ENCODE measurements around the gene EIF3I. TPM values are rescaled to one million over a fixed set of nuclear protein-coding genes. Genes with fewer than 3 reads are reported as not detected.
A peak's percentile ranks its signal among the peaks of the same experiment; 100 is the strongest.

EIF3I gene
- total and polyA plus RNA-seq, 10 of the 15 experiments (the other 5 are each of a cell fraction or from before 2014, with no cell fraction given), result 208 to 606 (median 352) TPM

- DNase-seq (ENCODE audit: low read depth, low spot score), result no peak
- Histone ChIP-seq H4K20me1 (ENCODE audit: control insufficient read depth, insufficient read depth) (no peaks in the 10 kb centered on the region), H3K4me3 (no peak overlapping the region), H3K4me1 (ENCODE audit: control insufficient read depth, insufficient read depth, low read length) (no peaks in the 10 kb centered on the region), H3K9ac (ENCODE audit: control insufficient read depth, insufficient read depth, low read length) (no peak overlapping the region), H3K27ac (ENCODE audit: control insufficient read depth, insufficient read depth) (no peak overlapping the region), H2AFZ (ENCODE audit: control insufficient read depth, low read depth, low read length) (no peak overlapping the region), H3K9me3 (replicated peaks; ENCODE audit: control insufficient read depth, insufficient read depth, low read length) (no peaks in the 10 kb centered on the region), H3K4me2 (ENCODE audit: control insufficient read depth, insufficient read depth) (no peak overlapping the region), H3K79me2 (ENCODE audit: control insufficient read depth, insufficient read depth, low read length) (no peaks in the 10 kb centered on the region), H3K36me3 (ENCODE audit: control insufficient read depth in 2 of 2, insufficient read depth in 2 of 2, low read length in 1 of 2) (peaks cover 15 to 19% of the 10 kb centered on the region in 2 experiments; a peak in 3 of 4 replicates), H3K27me3 (replicated peaks in 1 of 2; ENCODE audit: control insufficient read depth in 2 of 2, insufficient read depth in 2 of 2, low read length in 1 of 2) (no peaks in the 10 kb centered on the region)
- ATAC-seq, result no peak; the same call in 2 of the 3 replicates
- intact Hi-C loops (cut with micrococcal nuclease; ENCODE audit: unreplicated experiment), result no loop called here
- RAD21 ChIA-PET (ENCODE audit: unreplicated experiment), result no interaction called here
- POLR2A ChIA-PET, result no interaction called here
- FAIRE-seq, result no peak
- BruUV-seq (replicated peaks), result no TSS peak
- no peak for TF ChIP-seq E4F1 (IDR thresholded peaks at IDR 0.05; ENCODE audit: borderline replicate concordance, partially characterized antibody)
- TF ChIP-seq ZNF207 (IDR thresholded peaks at IDR 0.05; ENCODE audit: borderline replicate concordance), result no peak
- no peak for TF ChIP-seq MAX (IDR thresholded peaks at IDR 0.05; ENCODE audit: low read depth, low read length)
- TF ChIP-seq BRCA1 (IDR thresholded peaks at IDR 0.05; ENCODE audit: low read depth, low read length), result no peak
- TF ChIP-seq POLR2A (IDR thresholded peaks at IDR 0.05; ENCODE audit: low read depth, low read length), result peak; percentile 51
- TF ChIP-seq CBX3 (IDR thresholded peaks at IDR 0.05; ENCODE audit: borderline replicate concordance, low read depth), result no peak
- TF ChIP-seq BMI1 (IDR thresholded peaks at IDR 0.05; ENCODE audit: borderline replicate concordance), result no peak
- in situ Hi-C loops (cut with MboI), result no loop called here
- WGBS (ENCODE audit: insufficient coverage, insufficient replicate concordance, low lambda C conversion rate, missing lambda C conversion rate), result 72% methylated on average over 5 of the region's 5 CpGs
- SMC1A ChIA-PET (ENCODE audit: uncharacterized antibody, unreplicated experiment), result interaction anchor here (0.8 kb wide), 1 partner anchor 13 kb away, joined by 3 read pairs; no protein-coding TSS in a partner anchor
- CTCF ChIA-PET, result interaction anchor here (0.8 to 2.8 kb wide), 4 partner anchors 11 to 101 kb away, joined by 3 to 9 read pairs (median 4); no protein-coding TSS in a partner anchor
These were observed 9.7 kb downstream of the EIF3I start for GRCh38 chr1:32231843-32232432.

Data from GM12878 (cell line).